Stimulated activated CD4-positive, alpha-beta T cell treated with anti-CD3 and anti-CD28 coated beads, Interleukin-2, amount 100 ng/mL, for 24 hours (primary cell): Measurements from ENCODE around the gene FPGS.

Experiments used
- DNase-seq, 2 donors: peaks; one replicate each; pipeline ENCODE4 v3.0.0-alpha.2; 2020

FPGS gene

DNA sequence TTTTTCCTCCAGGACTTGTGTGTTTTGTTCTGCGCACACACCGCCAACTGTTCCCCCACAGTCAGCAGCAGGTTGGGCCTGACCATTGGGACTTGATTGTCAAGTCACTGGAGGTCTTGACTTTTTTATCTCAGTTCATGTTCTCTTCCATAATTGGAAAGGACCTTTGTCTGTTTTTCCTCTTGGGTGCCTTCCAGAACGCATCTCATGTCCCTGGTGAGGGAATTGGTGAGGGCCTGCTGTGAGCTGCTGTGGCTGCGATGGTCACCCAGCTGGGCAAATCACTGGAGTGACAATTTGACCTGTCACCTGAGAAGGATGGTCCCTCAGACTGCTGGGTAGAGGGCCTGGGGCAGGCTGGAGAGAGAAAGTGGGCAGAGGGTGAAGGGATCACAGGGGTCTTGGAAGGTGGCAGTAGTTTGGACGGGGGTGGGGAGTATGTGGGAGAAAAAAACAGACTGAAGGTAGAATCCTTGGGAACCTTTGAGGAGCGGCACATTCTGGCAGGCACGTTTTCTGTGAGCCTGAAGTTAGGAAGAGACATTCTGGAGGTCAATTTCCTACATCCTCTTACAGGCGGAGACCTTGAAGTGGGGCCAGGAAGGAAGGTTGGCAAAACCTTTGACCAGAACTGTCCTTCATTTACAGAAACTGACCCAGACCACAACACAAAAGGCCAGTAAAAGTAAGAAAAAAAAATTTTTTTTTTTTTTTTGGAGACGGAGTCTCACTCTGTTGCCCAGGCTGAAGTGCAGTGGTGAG lies 12.4 kb upstream of the FPGS start:
- no peak for DNase-seq

GRCh38 chr9:127791085-127791484 lies 11.6 kb upstream of the FPGS start:
- DNase-seq, result no peak

- no peak for DNase-seq
Measured at GRCh38 chr9:127792417-127793031, 10.2 kb upstream of the FPGS start.

- DNase-seq, result no peak
Measured at GRCh38 chr9:127793093-127793708, 9.5 kb upstream of the FPGS start.

GRCh38 chr9:127794001-127794791 lies 8.5 kb upstream of the FPGS start:
- DNase-seq, result no peak

- DNase-seq, result no peak
Measured at GRCh38 chr9:127796225-127796813, 6.4 kb upstream of the FPGS start.

DNA sequence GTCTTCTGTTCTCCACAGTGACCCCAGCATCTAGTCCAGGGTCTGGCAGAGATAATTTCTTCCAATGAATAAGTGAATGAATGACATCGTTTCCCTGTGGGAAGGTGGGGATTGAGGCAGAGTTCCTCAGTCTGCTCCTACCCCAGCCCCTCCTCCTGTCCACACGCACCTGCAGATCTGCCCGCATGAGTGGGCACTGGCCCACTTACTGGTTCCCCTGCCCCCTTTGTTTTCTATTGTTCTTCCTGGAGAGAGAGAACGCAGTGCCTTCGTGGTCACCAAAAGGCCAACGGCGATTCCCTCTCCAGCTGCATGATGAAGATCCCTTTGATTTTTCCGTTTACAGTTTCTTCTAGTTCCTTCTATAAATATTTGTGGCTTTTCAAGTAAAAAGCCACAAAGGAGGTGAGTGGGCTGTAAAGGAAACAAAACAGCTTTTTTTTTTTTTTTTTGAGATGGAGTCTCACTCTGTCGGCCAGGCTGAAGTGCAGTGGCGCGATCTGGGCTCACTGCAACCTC lies 5.8 kb upstream of the FPGS start:
- no peak for DNase-seq

GRCh38 chr9:127801955-127802575 lies 617 bp upstream of the FPGS start:
- DNase-seq, result no peak

- DNase-seq, result peak; percentile 34 to 40
Measured at GRCh38 chr9:127803507-127804352, 1.0 kb downstream of the FPGS start.

GRCh38 chr9:127805620-127806019 lies 2.9 kb downstream of the FPGS start:
- peak; percentile 39 to 54 for DNase-seq

GRCh38 chr9:127806871-127807270 lies 4.2 kb downstream of the FPGS start:
- no peak for DNase-seq

DNA sequence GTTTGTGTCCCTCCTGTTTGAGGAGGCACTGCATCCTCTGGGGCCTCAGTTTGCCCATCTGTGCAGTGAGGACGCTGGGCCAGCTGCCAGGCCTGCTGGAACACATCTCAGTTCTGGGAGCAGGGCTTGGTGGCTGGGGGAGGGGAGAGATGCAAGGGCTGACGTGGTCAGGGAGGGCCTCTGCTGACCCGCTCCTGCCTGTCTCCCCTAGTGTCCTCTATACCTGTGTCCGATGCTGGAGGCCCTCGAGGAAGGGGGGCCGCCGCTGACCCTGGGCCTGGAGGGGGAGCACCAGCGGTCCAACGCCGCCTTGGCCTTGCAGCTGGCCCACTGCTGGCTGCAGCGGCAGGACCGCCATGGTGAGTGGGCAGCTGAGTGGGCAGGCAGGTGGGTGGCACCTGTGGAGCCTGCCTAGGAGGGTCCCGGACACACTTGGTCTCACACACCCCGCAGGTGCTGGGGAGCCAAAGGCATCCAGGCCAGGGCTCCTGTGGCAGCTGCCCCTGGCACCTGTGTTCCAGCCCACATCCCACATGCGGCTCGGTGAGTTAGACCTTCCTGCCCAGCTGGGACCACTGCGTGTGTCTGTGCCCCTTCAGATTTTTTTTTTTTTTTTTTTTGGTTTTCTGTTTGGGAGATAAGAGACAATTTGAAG lies 5.8 kb downstream of the FPGS start:
- DNase-seq, result no peak

DNA sequence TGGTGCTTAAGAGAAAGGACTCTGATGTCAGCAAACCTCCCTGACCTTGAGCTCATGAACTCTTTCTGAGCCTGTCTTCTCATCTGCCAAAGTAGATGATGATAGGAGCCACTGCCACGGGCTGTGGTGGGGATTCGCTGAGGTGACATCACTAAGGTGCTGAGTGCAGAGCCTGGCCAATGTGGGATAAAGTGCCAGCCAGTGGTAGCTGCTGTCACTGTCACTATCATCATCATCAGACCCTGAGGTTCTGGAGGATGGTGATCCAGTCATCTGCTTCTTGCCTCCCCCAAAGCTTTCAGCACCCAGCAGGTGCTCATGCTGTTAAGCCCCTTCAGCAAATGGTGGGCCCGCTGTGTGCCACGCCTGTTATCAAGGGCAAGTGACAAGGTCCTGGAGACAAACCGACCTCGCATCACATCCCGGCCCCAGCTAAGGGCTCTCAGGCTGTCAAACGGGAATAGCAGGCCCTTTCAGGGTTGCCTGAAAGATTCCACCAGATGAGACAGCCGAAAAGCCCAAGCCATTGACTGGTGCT lies 6.4 kb downstream of the FPGS start:
- no peak for DNase-seq

DNA sequence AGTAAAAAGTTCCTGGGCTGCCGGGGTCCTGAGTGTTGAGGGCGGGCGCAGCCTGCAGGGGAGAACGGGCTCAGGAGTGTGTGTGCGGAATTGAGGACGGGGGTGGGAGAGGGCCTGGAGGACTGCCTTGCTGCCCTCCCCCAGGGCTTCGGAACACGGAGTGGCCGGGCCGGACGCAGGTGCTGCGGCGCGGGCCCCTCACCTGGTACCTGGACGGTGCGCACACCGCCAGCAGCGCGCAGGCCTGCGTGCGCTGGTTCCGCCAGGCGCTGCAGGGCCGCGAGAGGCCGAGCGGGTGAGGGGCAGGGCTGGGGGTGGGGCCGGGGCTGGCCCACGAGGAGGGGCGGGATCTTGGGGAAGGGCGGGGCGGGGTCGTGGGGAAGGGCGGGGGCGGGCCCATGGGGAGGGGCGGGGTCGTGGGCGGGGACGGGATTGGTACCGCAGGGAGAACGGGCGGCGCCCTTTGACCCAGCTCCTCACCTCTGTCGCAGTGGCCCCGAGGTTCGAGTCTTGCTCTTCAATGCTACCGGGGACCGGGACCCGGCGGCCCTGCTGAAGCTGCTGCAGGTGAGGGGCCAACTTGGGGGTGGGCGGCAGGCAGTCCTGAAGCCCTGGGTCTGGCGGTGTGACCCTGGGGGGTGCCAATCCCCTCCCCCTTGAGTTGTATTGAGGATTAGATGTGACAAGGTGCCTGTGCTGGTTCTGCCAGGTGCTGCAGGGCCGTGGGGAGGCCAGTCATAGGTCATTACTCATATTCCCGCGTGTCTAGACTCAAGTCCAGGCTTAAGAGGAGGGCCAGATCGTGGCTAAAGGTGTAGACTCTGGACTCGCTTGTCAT lies 7.1 kb downstream of the FPGS start:
- no peak for DNase-seq

GRCh38 chr9:127810378-127811187 lies 7.9 kb downstream of the FPGS start:
- DNase-seq, result no peak

DNA sequence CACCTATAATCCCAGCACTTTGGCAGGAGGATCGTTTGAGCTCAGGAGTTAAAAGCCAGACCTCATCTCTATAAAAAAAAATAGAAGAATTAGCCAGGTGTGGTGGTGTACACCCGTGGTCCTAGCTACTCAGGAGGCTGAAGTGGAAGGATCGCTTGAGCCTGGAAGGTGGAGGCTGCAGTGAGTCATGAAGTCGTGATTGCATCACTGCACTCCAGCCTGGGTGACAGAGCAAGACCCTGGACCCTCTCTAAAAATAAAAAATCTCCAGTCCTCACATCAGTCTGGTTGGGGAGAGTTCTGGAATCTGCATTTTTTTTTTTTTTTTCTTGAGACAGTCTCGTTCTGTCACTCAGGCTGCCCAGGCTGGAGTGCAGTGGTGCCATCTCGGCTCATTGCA lies 9.3 kb downstream of the FPGS start:
- no peak for DNase-seq

DNA sequence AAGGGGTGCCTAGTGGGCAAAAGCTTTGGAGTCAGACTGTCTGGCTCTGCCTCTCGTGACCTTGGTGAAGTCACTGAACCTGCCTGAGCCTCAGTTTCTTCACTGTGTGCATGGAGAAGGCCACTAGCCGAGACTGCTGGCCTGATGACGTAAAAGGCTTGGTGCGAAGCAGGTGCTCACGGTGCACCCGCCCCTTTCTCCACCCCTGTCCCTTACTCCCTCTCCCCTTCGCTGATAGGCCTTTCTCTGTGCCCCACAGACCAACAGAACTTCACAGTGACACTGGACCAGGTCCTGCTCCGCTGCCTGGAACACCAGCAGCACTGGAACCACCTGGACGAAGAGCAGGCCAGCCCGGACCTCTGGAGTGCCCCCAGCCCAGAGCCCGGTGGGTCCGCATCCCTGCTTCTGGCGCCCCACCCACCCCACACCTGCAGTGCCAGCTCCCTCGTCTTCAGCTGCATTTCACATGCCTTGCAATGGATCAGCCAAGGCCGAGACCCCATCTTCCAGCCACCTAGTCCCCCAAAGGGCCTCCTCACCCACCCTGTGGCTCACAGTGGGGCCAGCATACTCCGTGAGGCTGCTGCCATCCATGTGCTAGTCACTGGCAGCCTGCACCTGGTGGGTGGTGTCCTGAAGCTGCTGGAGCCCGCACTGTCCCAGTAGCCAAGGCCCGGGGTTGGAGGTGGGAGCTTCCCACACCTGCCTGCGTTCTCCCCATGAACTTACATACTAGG lies 10.4 kb downstream of the FPGS start:
- DNase-seq, result no peak

DNA sequence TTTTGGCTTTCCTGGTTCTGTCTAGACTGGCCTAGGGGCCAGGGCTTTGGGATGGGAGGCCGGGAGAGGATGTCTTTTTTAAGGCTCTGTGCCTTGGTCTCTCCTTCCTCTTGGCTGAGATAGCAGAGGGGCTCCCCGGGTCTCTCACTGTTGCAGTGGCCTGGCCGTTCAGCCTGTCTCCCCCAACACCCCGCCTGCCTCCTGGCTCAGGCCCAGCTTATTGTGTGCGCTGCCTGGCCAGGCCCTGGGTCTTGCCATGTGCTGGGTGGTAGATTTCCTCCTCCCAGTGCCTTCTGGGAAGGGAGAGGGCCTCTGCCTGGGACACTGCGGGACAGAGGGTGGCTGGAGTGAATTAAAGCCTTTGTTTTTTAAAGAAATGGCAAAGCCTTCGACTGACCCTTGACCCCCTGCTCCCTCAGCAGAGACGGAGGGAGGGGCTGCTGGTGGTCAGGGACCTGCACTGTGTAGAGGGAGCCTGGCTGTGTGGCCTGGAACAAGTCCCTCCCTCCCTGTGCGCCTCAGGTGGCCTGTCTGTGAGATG lies 11.1 kb downstream of the FPGS start:
- no peak for DNase-seq
